PFSK-1 (cell line): ENCODE data around the gene HNRNPC.

ENCODE experiments used
- POLR2AphosphoS5 ChIP-seq: IDR thresholded peaks from 2 replicates; pipeline ENCODE4 v1.6.1; 2012; ENCODE audit warnings: low read depth, mild to moderate bottlenecking, control low read depth, low read length, moderate library complexity
- REST ChIP-seq, 2 experiments: IDR thresholded peaks; 2 replicates each; pipeline versions ENCODE4 v1.6.1 to v1.8.0; 2011 to 2012; ENCODE audit warnings: low read depth in 2 of 2, low read length in 2 of 2, control low read depth in 1 of 2, inconsistent platforms in 1 of 2, mild to moderate bottlenecking in 1 of 2, moderate library complexity in 1 of 2; ENCODE audit not compliant: insufficient read depth in 1 of 2
- SIN3A ChIP-seq: IDR thresholded peaks from 2 replicates; pipeline ENCODE4 v1.6.1; 2012; ENCODE audit warnings: mild to moderate bottlenecking, low read length, moderate library complexity, borderline replicate concordance; ENCODE audit not compliant: insufficient read depth
- TAF1 ChIP-seq: IDR thresholded peaks from 2 replicates; pipeline ENCODE4 v1.6.1; 2012; ENCODE audit warnings: low read length, control low read depth, borderline replicate concordance; ENCODE audit not compliant: insufficient read depth

DNA sequence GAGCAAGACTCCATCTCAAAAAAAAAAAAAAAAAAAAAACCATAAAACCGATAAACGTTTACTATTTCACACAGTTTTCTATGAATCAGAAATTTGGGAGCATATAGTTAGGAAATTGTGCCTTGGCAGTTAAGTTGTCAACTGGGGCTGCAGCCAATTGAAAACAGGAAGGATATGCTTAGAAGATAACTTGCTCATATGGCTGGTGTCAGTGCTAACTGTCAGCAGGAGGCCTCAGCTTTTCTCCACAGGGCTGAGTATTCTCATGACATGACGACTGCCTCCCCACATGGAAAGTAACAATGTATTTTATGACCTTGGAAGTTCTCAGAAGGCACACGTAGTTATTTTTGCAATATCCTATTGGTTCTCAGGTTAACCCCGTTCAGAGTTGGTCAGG lies 83.8 kb downstream of the HNRNPC start:
- TF ChIP-seq POLR2AphosphoS5 (no peak), SIN3A (no peak), TAF1 (no peak), REST (IDR thresholded peaks at IDR 0.05; ENCODE audit: insufficient read depth in 1 of 2, low read depth in 2 of 2, low read length in 2 of 2) (no peak)
